Hepatocyte (in vitro differentiated cells): ENCODE data around the gene AGBL4.

Source experiments
- CTCF ChIP-seq: fragments of 200-600 bp; sonication (generic); IDR thresholded peaks from 2 replicates; pipeline ENCODE4 v1.5.1; 2016; ENCODE audit warnings: antibody characterized with exemption, mild to moderate bottlenecking; ENCODE audit not compliant: poor library complexity
- EZH2 ChIP-seq: fragments of 200-600 bp; sonication (generic); IDR thresholded peaks from 2 replicates; pipeline ENCODE4 v1.6.1; 2016; ENCODE audit warnings: antibody characterized with exemption, mild to moderate bottlenecking, borderline replicate concordance
- EZH2phosphoT487 ChIP-seq: fragments of 200-600 bp; sonication (generic); IDR thresholded peaks from one replicate; pipeline ENCODE4 v1.6.1; 2018; ENCODE audit warnings: antibody characterized with exemption, mild to moderate bottlenecking, low read depth, moderate library complexity; ENCODE audit not compliant: unreplicated experiment, severe bottlenecking

GRCh38 chr1:49319426-49319963 lies 704.3 kb downstream of the AGBL4 start:
- no peak for TF ChIP-seq EZH2
- TF ChIP-seq CTCF = no peak
- no peak for TF ChIP-seq EZH2phosphoT487
